Kidney (tissue), 14 donors: ENCODE measurements around the gene UBE2G2. TPM values are rescaled to one million over a fixed set of nuclear protein-coding genes. Genes with fewer than 3 reads are reported as not detected.

Experiments used
- DNase-seq, 5 donors: peaks; one replicate each; pipeline ENCODE4 v3.0.0-alpha.2; 2013 to 2020
- FAIRE-seq: peaks from 2 replicates; lab custom pipeline; 2012; peaks lifted over from hg19 to GRCh38; lab: Jason Lieb, UNC
- H3K27ac ChIP-seq, 2 donors: one replicate each; pipeline ENCODE4 v1.7.0; 2013; ENCODE audit warnings: low read depth in 2 of 2, low read length in 2 of 2, inconsistent platforms in 1 of 2
- H3K27me3 ChIP-seq: one replicate; pipeline ENCODE4 v1.7.1; 2013; ENCODE audit warnings: low read length, inconsistent platforms; ENCODE audit not compliant: control insufficient read depth, insufficient read depth
- H3K36me3 ChIP-seq, 3 donors: one replicate each; pipeline versions ENCODE4 v1.7.0 to v1.7.1; 2013; ENCODE audit warnings: low read length in 3 of 3, control low read depth in 1 of 3, inconsistent platforms in 1 of 3; ENCODE audit not compliant: insufficient read depth in 3 of 3, control insufficient read depth in 2 of 3
- H3K4me1 ChIP-seq, 3 donors: one replicate each; pipeline versions ENCODE4 v1.7.0 to v1.7.1; 2013; ENCODE audit warnings: low read length in 3 of 3, inconsistent platforms in 1 of 3, low read depth in 1 of 3; ENCODE audit not compliant: control insufficient read depth in 2 of 3, insufficient read depth in 2 of 3
- H3K4me3 ChIP-seq, 3 donors: one replicate each; pipeline versions ENCODE4 v1.7.0 to v1.8.1; 2013; ENCODE audit warnings: low read length in 3 of 3, control low read depth in 1 of 3, inconsistent platforms in 1 of 3
- H3K9ac ChIP-seq, 3 donors: one replicate each; pipeline versions ENCODE4 v1.7.0 to v1.7.1; 2013; ENCODE audit warnings: low read length in 3 of 3, control low read depth in 1 of 3, inconsistent platforms in 1 of 3
- H3K9me3 ChIP-seq, 3 donors: one replicate each; pipeline versions ENCODE4 v1.7.0 to v1.7.1; 2013; ENCODE audit warnings: low read length in 3 of 3, control low read depth in 1 of 3, inconsistent platforms in 1 of 3; ENCODE audit not compliant: control insufficient read depth in 2 of 3, insufficient read depth in 1 of 3
- CTCF ChIP-seq: IDR thresholded peaks from 3 replicates; pipeline ENCODE4 v1.5.1; 2012; ENCODE audit warnings: mild to moderate bottlenecking, moderate library complexity, borderline replicate concordance; ENCODE audit not compliant: insufficient read depth; ENCODE audit errors: extremely low read depth
- intact Hi-C: fragments of 100-400 bp; cut with DNase I; formaldehyde crosslinking; loops from one replicate; pipeline ENCODE4 v1.11.1; 2022
- polyA plus RNA-seq: library from polyadenylated mRNA; stranded (reverse); fragments of 350-450 nt; fragmentation: Illumina TruSeq; extraction: RNeasy Lipid Tissue Mini Kit (QIAGEN cat#74804); gene quantifications from one replicate; pipeline ENCODE4 v1.2.3, GENCODE V29; 2014; ENCODE audit warnings: low read depth, low replicate concordance; ENCODE audit not compliant: insufficient read depth
- total RNA-seq: library from RNA; stranded (reverse); fragmentation: NEBNext Ultra II Directional; extraction: Animal tissue kit (Norgen Biotek cat#: 25700); gene quantifications from one replicate; pipeline ENCODE4 v1.2.1, GENCODE V29; 2021
- donor health status: control.
- donor health status: control.
- donor health status: control.
- donor health status: control.
- donor health status: control.
- donor health status: DM: yes; HTN: yes; CAD: no.
- donor health status: Normal renal cell carcinoma (clear cell type).

Gene UBE2G2
- total and polyA plus RNA-seq, 2 donors from 2014 or later: 39.4 to 86.0 TPM

DNA sequence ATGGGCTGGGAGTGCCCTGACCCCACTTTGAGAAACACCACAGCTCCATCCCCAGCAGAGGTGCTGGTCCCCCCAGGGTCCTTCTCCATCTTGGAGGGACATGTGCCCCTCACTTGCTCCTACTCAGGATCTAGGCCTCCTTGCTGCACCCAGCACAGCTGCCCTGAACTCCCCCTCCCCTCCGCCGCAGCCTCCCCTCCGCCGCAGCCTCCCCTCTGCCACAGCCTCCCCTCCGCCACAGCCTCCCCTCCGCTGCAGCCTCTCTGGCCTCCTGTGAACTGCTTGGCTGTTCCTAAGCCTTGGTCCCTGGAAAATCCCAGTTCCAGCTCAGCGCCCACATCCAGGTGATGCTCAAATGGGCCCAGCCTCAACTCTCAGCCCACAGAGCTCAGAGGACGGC, 74.3 kb downstream of the UBE2G2 start:
- Histone ChIP-seq H3K9me3 (no peaks in the 10 kb centered on the region), H3K36me3 (no peaks in the 10 kb centered on the region), H3K27ac (no peak overlapping the region), H3K4me3 (no peak overlapping the region), H3K27me3 (no peaks in the 10 kb centered on the region), H3K4me1 (peaks cover 0 to 2% (median 0%) of the 10 kb centered on the region in 3 donors), H3K9ac (no peak overlapping the region)
- FAIRE-seq (no peak), DNase-seq (peak in 2 of 5 donors; percentile 34 to 65)
- no peak for TF ChIP-seq CTCF
- intact Hi-C loops: no loop called here

- peaks cover 0 to 2% (median 0%) of the 10 kb centered on the region in 3 donors for H3K4me1 ChIP-seq
- intact Hi-C loops: no loop called here
- H3K4me3 ChIP-seq: no peak overlapping the region
- H3K27ac ChIP-seq: no peak overlapping the region
- H3K27me3 ChIP-seq: no peaks in the 10 kb centered on the region
- FAIRE-seq (no peak), DNase-seq (peak in 2 of 5 donors; percentile 33 to 75)
- no peak for TF ChIP-seq CTCF
- H3K36me3 ChIP-seq: no peaks in the 10 kb centered on the region
- H3K9ac ChIP-seq: no peak overlapping the region
- no peaks in the 10 kb centered on the region for H3K9me3 ChIP-seq
Observed at GRCh38 chr21:44726826-44727225, 74.8 kb downstream of the UBE2G2 start.

- no peak for TF ChIP-seq CTCF
- Histone ChIP-seq H3K9ac (no peak overlapping the region), H3K27ac (no peak overlapping the region), H3K4me3 (no peak overlapping the region), H3K4me1 (peaks cover 0 to 2% (median 0%) of the 10 kb centered on the region in 3 donors), H3K9me3 (no peaks in the 10 kb centered on the region), H3K27me3 (no peaks in the 10 kb centered on the region), H3K36me3 (no peaks in the 10 kb centered on the region)
- FAIRE-seq: no peak
- peak in 1 of 5 donors; percentile 37 for DNase-seq
- intact Hi-C loops: no loop called here
Observed at GRCh38 chr21:44724926-44725325, 76.7 kb downstream of the UBE2G2 start.

DNA sequence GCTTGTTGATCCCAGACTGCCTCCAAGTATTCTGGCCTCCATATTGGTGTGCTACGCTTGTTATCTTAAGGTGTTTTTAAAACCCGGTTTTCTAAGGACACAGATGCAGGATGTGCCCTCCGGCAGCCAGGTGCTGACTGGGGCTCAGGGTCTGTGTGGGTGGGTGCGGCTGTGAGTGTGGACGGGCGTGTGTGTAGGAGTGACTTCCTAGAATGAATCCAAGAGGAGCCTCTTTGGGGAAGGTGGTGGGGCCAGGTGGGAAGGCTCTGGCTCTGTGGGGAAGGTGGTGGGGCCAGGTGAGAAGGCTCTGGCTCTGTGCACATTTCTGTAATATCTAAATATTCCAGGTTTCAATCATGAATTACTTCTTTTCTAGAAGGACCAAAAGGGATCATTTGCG, 77.4 kb downstream of the UBE2G2 start:
- no peak for TF ChIP-seq CTCF
- FAIRE-seq (no peak), DNase-seq (no peak)
- H3K27me3 ChIP-seq: no peaks in the 10 kb centered on the region
- H3K9me3 ChIP-seq: no peaks in the 10 kb centered on the region
- H3K4me3 ChIP-seq: no peak overlapping the region
- H3K9ac ChIP-seq: no peak overlapping the region
- intact Hi-C loops: no loop called here
- H3K4me1 ChIP-seq: peaks cover 0 to 2% (median 0%) of the 10 kb centered on the region in 3 donors
- H3K27ac ChIP-seq: no peak overlapping the region
- no peaks in the 10 kb centered on the region for H3K36me3 ChIP-seq
